ENCODE measurements around the gene TNFRSF18. TPM values are rescaled to one million over a fixed set of nuclear protein-coding genes. Genes with fewer than 3 reads are reported as not detected.
A peak's percentile ranks its signal among the peaks of the same experiment; 100 is the strongest.

The TNFRSF18 gene
- total RNA-seq, 1 donor from 2014 or later, result 0.47 TPM

- no peak for ATAC-seq
- Histone ChIP-seq H3K27me3 (ENCODE audit: low read depth) (peaks cover 4% of the 10 kb centered on the region), H3K9me3 (no peaks in the 10 kb centered on the region), H3K4me3 (no peak overlapping the region), H3K36me3 (no peaks in the 10 kb centered on the region), H3K27ac (no peak overlapping the region), H3K4me1 (peaks cover 12% of the 10 kb centered on the region)
- no peak for DNase-seq
- intact Hi-C loops (cut with DNase I), result no loop called here
- no peak for TF ChIP-seq CTCF (IDR thresholded peaks at IDR 0.05)
These were observed 46.0 kb downstream of the TNFRSF18 start for GRCh38 chr1:1160281-1160930.

- peaks cover 12% of the 10 kb centered on the region for H3K4me1 ChIP-seq
- H3K36me3 ChIP-seq, result no peaks in the 10 kb centered on the region
- intact Hi-C loops (cut with DNase I), result no loop called here
- no peaks in the 10 kb centered on the region for H3K9me3 ChIP-seq
- no peak for TF ChIP-seq CTCF (IDR thresholded peaks at IDR 0.05)
- ATAC-seq (peak; percentile 60 to 67), DNase-seq (peak; percentile 77)
- peaks cover under 1% of the 10 kb centered on the region for H3K27me3 ChIP-seq (ENCODE audit: low read depth)
- peak overlapping the region; percentile 73 for H3K4me3 ChIP-seq
- H3K27ac ChIP-seq, result peak overlapping the region; percentile 97
These were observed 48.3 kb downstream of the TNFRSF18 start for GRCh38 chr1:1157914-1158710.

GRCh38 chr1:1157426-1157913 is 48.9 kb downstream of the TNFRSF18 start:
- intact Hi-C loops (cut with DNase I), result no loop called here
- peak overlapping the region; percentile 97 for H3K27ac ChIP-seq
- peaks cover 12% of the 10 kb centered on the region for H3K4me1 ChIP-seq
- TF ChIP-seq CTCF (IDR thresholded peaks at IDR 0.05), result no peak
- peak; percentile 94 for DNase-seq
- H3K4me3 ChIP-seq, result peak overlapping the region; percentile 73
- ATAC-seq, result peak; percentile 94 to 95
- no peaks in the 10 kb centered on the region for H3K36me3 ChIP-seq
- H3K9me3 ChIP-seq, result no peaks in the 10 kb centered on the region
- H3K27me3 ChIP-seq (ENCODE audit: low read depth), result no peaks in the 10 kb centered on the region

GRCh38 chr1:1157033-1157365 is 49.4 kb downstream of the TNFRSF18 start:
- H3K9me3 ChIP-seq, result no peaks in the 10 kb centered on the region
- peaks cover 12% of the 10 kb centered on the region for H3K4me1 ChIP-seq
- TF ChIP-seq CTCF (IDR thresholded peaks at IDR 0.05), result no peak
- intact Hi-C loops (cut with DNase I), result no loop called here
- no peak overlapping the region for H3K4me3 ChIP-seq
- peak in 1 of 2 donors; percentile 13 for ATAC-seq
- no peak overlapping the region for H3K27ac ChIP-seq
- H3K36me3 ChIP-seq, result no peaks in the 10 kb centered on the region
- no peak for DNase-seq
- H3K27me3 ChIP-seq (ENCODE audit: low read depth), result no peaks in the 10 kb centered on the region

- no peaks in the 10 kb centered on the region for H3K36me3 ChIP-seq
- no peaks in the 10 kb centered on the region for H3K27me3 ChIP-seq (ENCODE audit: low read depth)
- H3K4me1 ChIP-seq, result peaks cover 12% of the 10 kb centered on the region
- no peak for TF ChIP-seq CTCF (IDR thresholded peaks at IDR 0.05)
- no peak overlapping the region for H3K27ac ChIP-seq
- no peak for DNase-seq
- intact Hi-C loops (cut with DNase I), result no loop called here
- no peaks in the 10 kb centered on the region for H3K9me3 ChIP-seq
- no peak for ATAC-seq
- H3K4me3 ChIP-seq, result no peak overlapping the region
These were observed 50.0 kb downstream of the TNFRSF18 start for GRCh38 chr1:1156140-1157032.
